Neuronal stem cell (in vitro differentiated cells): ENCODE results near the gene MAST3.

Experiments used
- DNase-seq: peaks from one replicate; pipeline ENCODE4 v3.0.0-alpha.2; 2013; ENCODE audit warnings: low spot score
- H2AFZ ChIP-seq: one replicate; pipeline ENCODE4 v1.6.1; 2013; ENCODE audit warnings: mild to moderate bottlenecking, low read length, inconsistent platforms
- H2AK5ac ChIP-seq: 2 replicates; pipeline ENCODE4 v1.6.1; 2013; ENCODE audit warnings: low read depth, mild to moderate bottlenecking, inconsistent platforms, low read length, moderate library complexity, mixed read lengths
- H2BK120ac ChIP-seq: 2 replicates; pipeline ENCODE4 v1.6.1; 2013; ENCODE audit warnings: low read depth, mild to moderate bottlenecking, inconsistent platforms, low read length, moderate library complexity, mixed read lengths
- H2BK12ac ChIP-seq: one replicate; pipeline ENCODE4 v1.6.1; 2013; ENCODE audit warnings: low read length, inconsistent platforms
- H2BK15ac ChIP-seq: 2 replicates; pipeline ENCODE4 v1.6.1; 2013; ENCODE audit warnings: mild to moderate bottlenecking, low read length, inconsistent platforms, mixed read lengths
- H2BK5ac ChIP-seq: one replicate; pipeline ENCODE4 v1.6.1; 2013; ENCODE audit warnings: inconsistent platforms, mild to moderate bottlenecking, low read length, moderate library complexity
- H3K14ac ChIP-seq: one replicate; pipeline ENCODE4 v1.6.1; 2013; ENCODE audit warnings: low read length, inconsistent platforms
- H3K18ac ChIP-seq: 2 replicates; pipeline ENCODE4 v1.6.1; 2013; ENCODE audit warnings: low read length, inconsistent platforms
- H3K23ac ChIP-seq: 2 replicates; pipeline ENCODE4 v1.6.1; 2013; ENCODE audit warnings: low read depth, mild to moderate bottlenecking, mixed read lengths, low read length, inconsistent platforms; ENCODE audit not compliant: poor library complexity
- H3K27ac ChIP-seq: replicated peaks from 3 replicates; pipeline ENCODE4 v1.5.1; 2013; ENCODE audit warnings: low read length, inconsistent platforms
- H3K27me3 ChIP-seq, 3 experiments: 2 replicates each; pipeline ENCODE4 v1.6.1; 2013; ENCODE audit warnings: low read length in 3 of 3, mild to moderate bottlenecking in 2 of 3, inconsistent platforms in 1 of 3, low read depth in 1 of 3, mixed read lengths in 1 of 3, moderate library complexity in 1 of 3; ENCODE audit not compliant: control insufficient read depth in 3 of 3, insufficient read depth in 3 of 3
- H3K36me3 ChIP-seq, 2 donors: replicated peaks in 1 of 2; 2 replicates each; pipeline ENCODE4 v1.6.1; 2013; ENCODE audit warnings: low read length in 2 of 2; ENCODE audit not compliant: control insufficient read depth in 2 of 2, insufficient read depth in 2 of 2
- H3K4ac ChIP-seq: 2 replicates; pipeline ENCODE4 v1.6.1; 2013; ENCODE audit warnings: inconsistent platforms, mild to moderate bottlenecking, low read length, moderate library complexity
- H3K4me1 ChIP-seq, 2 donors: 1 replicate in 1 of 2; 2 replicates in 1 of 2; pipeline ENCODE4 v1.6.1; 2013; ENCODE audit warnings: low read length in 2 of 2, low read depth in 1 of 2; ENCODE audit not compliant: control insufficient read depth in 2 of 2, insufficient read depth in 1 of 2
- H3K4me2 ChIP-seq: one replicate; pipeline ENCODE4 v1.6.1; 2013; ENCODE audit warnings: mild to moderate bottlenecking, low read length, inconsistent platforms; ENCODE audit not compliant: insufficient read depth, poor library complexity, severe bottlenecking
- H3K4me3 ChIP-seq, 2 donors: 2 replicates each; pipeline ENCODE4 v1.5.1; 2013; ENCODE audit warnings: low read length in 2 of 2, mild to moderate bottlenecking in 2 of 2, inconsistent platforms in 1 of 2, moderate library complexity in 1 of 2
- H3K79me1 ChIP-seq: one replicate; pipeline ENCODE4 v1.6.1; 2013; ENCODE audit warnings: low read depth, mild to moderate bottlenecking, inconsistent platforms, low read length, moderate library complexity
- H3K9ac ChIP-seq: one replicate; pipeline ENCODE4 v1.6.1; 2013; ENCODE audit warnings: mild to moderate bottlenecking, low read depth, low read length, inconsistent platforms; ENCODE audit not compliant: poor library complexity
- H3K9me3 ChIP-seq, 2 donors: replicated peaks in 1 of 2; 2 replicates each; pipeline versions ENCODE3 to v1.6.1; 2013; ENCODE audit warnings: low read length in 2 of 2, mild to moderate bottlenecking in 2 of 2, inconsistent platforms in 1 of 2, low read depth in 1 of 2, mixed read lengths in 1 of 2, moderate library complexity in 1 of 2; ENCODE audit not compliant: control insufficient read depth in 2 of 2, insufficient read depth in 1 of 2
- H4K8ac ChIP-seq: one replicate; pipeline ENCODE4 v1.6.1; 2013; ENCODE audit warnings: low read depth, mild to moderate bottlenecking, inconsistent platforms, low read length, moderate library complexity
- H4K91ac ChIP-seq: one replicate; pipeline ENCODE4 v1.6.1; 2013; ENCODE audit warnings: low read length, low read depth, mild to moderate bottlenecking, inconsistent platforms; ENCODE audit not compliant: poor library complexity
- WGBS, 2 donors: extraction: QIAGEN DNeasy Blood & Tissue Kit; methylation state at CpG; one replicate each; pipeline ENCODE4 v1.1.7; 2013; ENCODE audit warnings: missing lambda C conversion rate in 2 of 2, mixed read lengths in 1 of 2; ENCODE audit not compliant: insufficient read length in 2 of 2, insufficient replicate concordance in 1 of 2; ENCODE audit errors: extremely low coverage in 2 of 2; 5-methylcytosine and 5-hydroxymethylcytosine counted together

MAST3 gene

DNA sequence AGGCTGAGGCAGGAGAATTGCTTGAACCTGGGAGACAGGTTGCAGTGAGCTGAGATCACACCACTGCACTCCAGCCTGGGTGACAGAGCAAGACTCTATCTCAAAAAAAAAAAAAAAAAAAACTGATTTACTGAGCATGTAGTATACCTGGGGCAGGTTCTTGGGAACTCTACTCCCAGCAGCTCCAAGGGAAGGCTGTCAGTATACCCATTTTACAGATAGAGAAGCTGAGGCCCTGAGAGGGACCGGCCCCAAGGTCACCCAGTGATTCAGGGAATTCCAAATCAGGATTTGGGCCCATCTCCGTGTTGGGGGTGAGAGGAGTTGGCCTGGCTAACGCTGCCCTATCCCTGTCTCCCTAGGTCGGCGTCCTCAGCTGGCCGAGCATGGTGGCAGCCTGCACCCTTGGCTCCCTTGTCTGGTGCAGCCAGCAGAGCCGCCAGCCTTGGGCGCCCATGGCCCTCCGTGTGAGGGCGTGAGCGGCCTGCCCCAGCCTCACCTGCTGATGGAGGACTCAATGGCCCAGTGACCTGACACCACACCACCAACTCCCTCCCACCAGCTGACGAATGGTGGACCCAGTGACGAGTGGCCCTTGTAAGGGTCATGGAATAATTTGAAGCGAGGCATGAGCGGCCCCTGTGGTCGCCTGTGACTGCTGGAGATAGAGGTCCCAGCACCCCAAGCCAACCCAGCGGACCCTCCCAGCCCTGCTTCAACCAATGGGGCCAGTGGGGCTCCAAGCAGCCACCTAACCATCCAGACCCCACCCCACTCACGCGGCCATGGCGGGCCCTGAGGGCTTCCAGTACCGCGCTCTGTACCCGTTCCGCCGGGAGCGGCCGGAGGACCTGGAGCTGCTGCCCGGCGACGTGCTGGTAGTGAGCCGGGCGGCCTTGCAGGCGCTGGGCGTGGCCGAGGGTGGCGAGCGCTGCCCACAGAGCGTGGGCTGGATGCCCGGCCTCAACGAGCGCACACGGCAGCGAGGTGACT is 57.8 kb downstream of the MAST3 start:
- no CpG with 5 or more reads among the region's 43 CpGs for WGBS, 2 donors
- no peak overlapping the region for H2BK12ac ChIP-seq
- H3K4me1 ChIP-seq = peaks cover 10 to 19% of the 10 kb centered on the region in 2 donors
- H3K27me3 ChIP-seq = no peaks in the 10 kb centered on the region
- H3K9ac ChIP-seq = peak overlapping the region; percentile 35
- H4K8ac ChIP-seq = no peak overlapping the region
- no peak overlapping the region for H3K27ac ChIP-seq
- peaks cover 10% of the 10 kb centered on the region for H3K79me1 ChIP-seq
- no peak overlapping the region for H3K14ac ChIP-seq
- no peak overlapping the region for H3K4me3 ChIP-seq
- H2BK120ac ChIP-seq = no peak overlapping the region
- no peak overlapping the region for H3K4me2 ChIP-seq
- DNase-seq = no peak
- H2BK5ac ChIP-seq = no peak overlapping the region
- no peak overlapping the region for H3K18ac ChIP-seq
- H3K4ac ChIP-seq = no peak overlapping the region
- peak overlapping the region; percentile 59 for H3K23ac ChIP-seq
- no peak overlapping the region for H2AFZ ChIP-seq
- no peak overlapping the region for H2BK15ac ChIP-seq
- H4K91ac ChIP-seq = no peak overlapping the region
- H3K36me3 ChIP-seq = peaks cover 17 to 27% of the 10 kb centered on the region in 2 donors
- peak overlapping the region; percentile 81 for H2AK5ac ChIP-seq
- no peaks in the 10 kb centered on the region for H3K9me3 ChIP-seq

DNA sequence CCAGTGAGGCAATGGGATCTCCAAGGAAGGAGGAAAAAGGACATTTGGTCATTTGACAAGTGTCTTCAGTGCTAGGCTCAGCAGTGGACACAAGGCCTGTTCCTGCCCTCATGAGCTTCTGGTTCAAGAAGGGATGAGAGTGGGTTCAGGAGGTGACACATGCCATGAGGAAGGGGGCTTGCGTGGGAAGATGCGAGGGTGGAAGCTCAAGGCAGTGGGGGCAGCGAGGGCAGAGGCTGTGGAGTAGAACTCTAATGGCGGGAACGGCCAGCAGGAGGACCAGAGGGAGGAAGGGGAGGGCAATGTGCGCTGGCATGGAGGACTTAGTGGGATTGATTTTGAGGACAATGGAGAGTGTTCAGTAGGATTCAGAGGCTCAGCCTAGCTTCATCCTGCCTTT is 58.7 kb downstream of the MAST3 start:
- Histone ChIP-seq H3K9me3 (no peaks in the 10 kb centered on the region), H3K14ac (no peak overlapping the region), H3K23ac (peak overlapping the region; percentile 34), H2AK5ac (peak overlapping the region; percentile 81), H3K27me3 (no peaks in the 10 kb centered on the region), H3K18ac (no peak overlapping the region), H3K79me1 (peaks cover 12% of the 10 kb centered on the region), H3K36me3 (peaks cover 19 to 27% of the 10 kb centered on the region in 2 donors), H3K4me3 (peak overlapping the region in 1 of 2 donors; percentile 5), H3K27ac (no peak overlapping the region), H4K8ac (no peak overlapping the region), H2BK5ac (no peak overlapping the region), H3K4me1 (peaks cover 10 to 21% of the 10 kb centered on the region in 2 donors), H2BK120ac (no peak overlapping the region), H2BK15ac (peak overlapping the region; percentile 52), H3K9ac (peak overlapping the region; percentile 0), H2AFZ (no peak overlapping the region), H3K4ac (no peak overlapping the region), H4K91ac (no peak overlapping the region), H3K4me2 (no peak overlapping the region), H2BK12ac (no peak overlapping the region)
- DNase-seq = no peak
- no CpG with 5 or more reads among the region's 6 CpGs for WGBS, 2 donors

- no CpG with 5 or more reads among the region's 22 CpGs for WGBS, 2 donors
- peak overlapping the region; percentile 72 for H3K27ac ChIP-seq
- no peak for DNase-seq
Observed at GRCh38 chr19:18156841-18157464, 59.4 kb downstream of the MAST3 start.

More at GRCh38 chr19:18156841-18157464, 59.4 kb downstream of the MAST3 start:
- Histone ChIP-seq H2BK120ac (no peak overlapping the region), H3K4me2 (no peak overlapping the region), H4K91ac (peak overlapping the region; percentile 11), H3K36me3 (peaks cover 22 to 32% of the 10 kb centered on the region in 2 donors), H2AFZ (no peak overlapping the region), H3K27me3 (no peaks in the 10 kb centered on the region), H2BK12ac (peak overlapping the region; percentile 97), H3K4ac (no peak overlapping the region), H2BK5ac (peak overlapping the region; percentile 87), H3K9me3 (no peaks in the 10 kb centered on the region), H2BK15ac (peak overlapping the region; percentile 52), H4K8ac (no peak overlapping the region), H3K18ac (peak overlapping the region; percentile 93), H3K4me1 (peaks cover 12 to 26% of the 10 kb centered on the region in 2 donors), H3K9ac (peak overlapping the region; percentile 66), H3K79me1 (peaks cover 12% of the 10 kb centered on the region), H3K4me3 (no peak overlapping the region), H2AK5ac (peak overlapping the region; percentile 88), H3K23ac (peak overlapping the region; percentile 34), H3K14ac (no peak overlapping the region)
